Kidney glomerular epithelial cell (primary cell): ENCODE data around the gene EXOSC3.
A peak's percentile ranks its signal among the peaks of the same experiment; 100 is the strongest.
"Not testable (repeated sequence)": the region's sequence is repeated elsewhere in the genome, so short reads cannot be mapped to it uniquely, and the experiment has no call there.

Experiments
- DNase-seq: peaks from one replicate; lab custom pipeline; 2025; lab: John Stamatoyannopoulos, UW

EXOSC3 gene

GRCh38 chr9:37784616-37785483 lies at the start of gene EXOSC3:
Gene EXOSC3 (minus strand): TSS chr9:37785064. CDS start chr9:37785044, 20 bp downstream.
- DNase-seq = peak; percentile 87

- DNase-seq = no peak
These were observed 42.8 kb upstream of the EXOSC3 start for GRCh38 chr9:37827483-37828165.

GRCh38 chr9:37825174-37825573 lies 40.3 kb upstream of the EXOSC3 start:
- not testable (repeated sequence) for DNase-seq

GRCh38 chr9:37820142-37820541 lies 35.3 kb upstream of the EXOSC3 start:
- DNase-seq = no peak

- no peak for DNase-seq
These were observed 34.0 kb upstream of the EXOSC3 start for GRCh38 chr9:37818849-37819248.

GRCh38 chr9:37812773-37813379 lies 28.0 kb upstream of the EXOSC3 start:
- no peak for DNase-seq

GRCh38 chr9:37811906-37812476 lies 27.1 kb upstream of the EXOSC3 start:
- DNase-seq = no peak

GRCh38 chr9:37809676-37810075 lies 24.8 kb upstream of the EXOSC3 start:
- DNase-seq = not testable (repeated sequence)

- no peak for DNase-seq
These were observed 21.4 kb upstream of the EXOSC3 start for GRCh38 chr9:37806271-37806670.

- DNase-seq = no peak
These were observed 17.3 kb upstream of the EXOSC3 start for GRCh38 chr9:37801959-37802711.

- peak; percentile 7 for DNase-seq
These were observed 16.5 kb upstream of the EXOSC3 start for GRCh38 chr9:37801287-37801850.

GRCh38 chr9:37800631-37801286 lies 15.9 kb upstream of the EXOSC3 start, which contains the start of gene DCAF10:
Gene DCAF10 (plus strand): TSS chr9:37800797. CDS start chr9:37800867, 70 bp downstream.
- DNase-seq = peak; percentile 59

GRCh38 chr9:37798677-37799076 lies 13.8 kb upstream of the EXOSC3 start:
- DNase-seq = no peak

GRCh38 chr9:37796232-37796631 lies 11.4 kb upstream of the EXOSC3 start:
- DNase-seq = no peak

GRCh38 chr9:37792122-37792521 lies 7.3 kb upstream of the EXOSC3 start:
- no peak for DNase-seq

- DNase-seq = no peak
These were observed 5.2 kb upstream of the EXOSC3 start for GRCh38 chr9:37790096-37790495.

- DNase-seq = no peak
These were observed 3.5 kb upstream of the EXOSC3 start for GRCh38 chr9:37788332-37788731.

GRCh38 chr9:37787059-37787458 lies 2.2 kb upstream of the EXOSC3 start:
- no peak for DNase-seq

- DNase-seq = no peak
These were observed 611 bp downstream of the EXOSC3 start for GRCh38 chr9:37784291-37784615.

GRCh38 chr9:37778534-37778933 lies 6.3 kb downstream of the EXOSC3 start:
- DNase-seq = no peak

- DNase-seq = no peak
These were observed 8.5 kb downstream of the EXOSC3 start for GRCh38 chr9:37776328-37776727.
